GM23338 (cell line): Measurements from ENCODE around the gene NPAS3. TPM values are rescaled to one million over a fixed set of nuclear protein-coding genes. Genes with fewer than 3 reads are reported as not detected.
A peak's percentile ranks its signal among the peaks of the same experiment; 100 is the strongest.

ENCODE experiments used
- ATAC-seq: fragments of 200-7000 bp; cut with Tn5 transposase; 3 replicates; pipeline ENCODE4 v1.9.1; 2020
- DNase-seq: peaks from one replicate; pipeline ENCODE4 v3.0.0-alpha.2; 2015; ENCODE audit warnings: low spot score
- H2AFZ ChIP-seq: fragments of 200-600 bp; sonication (generic); 2 replicates; pipeline ENCODE4 v1.8.0; 2016; ENCODE audit warnings: antibody characterized with exemption, mild to moderate bottlenecking, moderate library complexity
- H3F3A ChIP-seq: fragments of 200-600 bp; sonication (generic); replicated peaks from 2 replicates; pipeline ENCODE4 v1.8.0; 2017; ENCODE audit warnings: antibody characterized with exemption, mixed run types, low read depth
- H3K27ac ChIP-seq: fragments of 200-600 bp; sonication (generic); 2 replicates; pipeline ENCODE4 v1.6.1; 2016; ENCODE audit warnings: low read depth
- H3K27me3 ChIP-seq: fragments of 200-600 bp; sonication (generic); 2 replicates; pipeline ENCODE4 v1.8.0; 2016; ENCODE audit warnings: mild to moderate bottlenecking, mixed run types, moderate library complexity; ENCODE audit not compliant: insufficient read depth
- H3K36me3 ChIP-seq: fragments of 200-600 bp; sonication (generic); 2 replicates; pipeline ENCODE4 v1.8.0; 2016; ENCODE audit warnings: mild to moderate bottlenecking; ENCODE audit not compliant: insufficient read depth
- H3K4me1 ChIP-seq: fragments of 200-600 bp; sonication (generic); 2 replicates; pipeline ENCODE4 v1.8.0; 2016; ENCODE audit warnings: mild to moderate bottlenecking, moderate library complexity; ENCODE audit not compliant: insufficient read depth
- H3K4me2 ChIP-seq: fragments of 200-600 bp; sonication (generic); 2 replicates; pipeline ENCODE4 v1.7.1; 2017; ENCODE audit warnings: mixed run types
- H3K4me3 ChIP-seq: fragments of 200-600 bp; sonication (generic); 2 replicates; pipeline ENCODE4 v1.6.1; 2016; ENCODE audit warnings: mixed run types
- H3K79me2 ChIP-seq: fragments of 200-600 bp; sonication (generic); replicated peaks from 2 replicates; pipeline ENCODE4 v1.8.0; 2017; ENCODE audit warnings: mild to moderate bottlenecking; ENCODE audit not compliant: insufficient read depth
- H3K9me2 ChIP-seq: fragments of 200-600 bp; sonication (generic); 2 replicates; pipeline ENCODE4 v1.8.0; 2017; ENCODE audit not compliant: insufficient read depth
- H4K20me1 ChIP-seq: fragments of 200-600 bp; sonication (generic); replicated peaks from 2 replicates; pipeline ENCODE4 v1.8.0; 2017; ENCODE audit warnings: mild to moderate bottlenecking; ENCODE audit not compliant: insufficient read depth
- H3K27ac Mint-ChIP-seq: 2 replicates; pipeline ENCODE4 v1.8.0; 2020; ENCODE audit warnings: inconsistent platforms, mild to moderate bottlenecking, moderate library complexity, mixed read lengths
- H3K27me3 Mint-ChIP-seq: 3 replicates; pipeline ENCODE4 v1.8.0; 2022; ENCODE audit warnings: low read depth, mild to moderate bottlenecking, moderate library complexity, mixed read lengths, inconsistent platforms; ENCODE audit not compliant: insufficient read depth, poor library complexity
- H3K36me3 Mint-ChIP-seq: 3 replicates; pipeline ENCODE4 v1.8.0; 2021; ENCODE audit warnings: low read depth, mild to moderate bottlenecking, inconsistent platforms, moderate library complexity, mixed read lengths
- H3K4me1 Mint-ChIP-seq: 3 replicates; pipeline ENCODE4 v1.8.0; 2020; ENCODE audit warnings: mild to moderate bottlenecking, inconsistent platforms, mixed read lengths
- H3K4me3 Mint-ChIP-seq: 3 replicates; pipeline ENCODE4 v1.8.0; 2021; ENCODE audit warnings: moderate library complexity, mild to moderate bottlenecking, inconsistent platforms, mixed read lengths
- H3K9me3 Mint-ChIP-seq: 3 replicates; pipeline ENCODE4 v1.8.0; 2020; ENCODE audit warnings: moderate library complexity, mild to moderate bottlenecking, inconsistent platforms, mixed read lengths
- CREB1 ChIP-seq: fragments of 250-450 bp; sonication (Bioruptor Pico); IDR thresholded peaks from 2 replicates; pipeline ENCODE4 v1.5.0; 2020; ENCODE audit warnings: low read depth, mild to moderate bottlenecking, moderate library complexity
- ETS1 ChIP-seq: IDR thresholded peaks from 2 replicates; pipeline ENCODE4 v1.6.1; 2016; ENCODE audit warnings: antibody characterized with exemption
- EZH2phosphoT487 ChIP-seq: fragments of 200-600 bp; sonication (generic); IDR thresholded peaks from one replicate; pipeline ENCODE4 v1.8.1; 2018; ENCODE audit warnings: antibody characterized with exemption; ENCODE audit not compliant: unreplicated experiment
- JUNB ChIP-seq: IDR thresholded peaks from one replicate; pipeline ENCODE4 v1.6.1; 2016; ENCODE audit warnings: antibody characterized with exemption; ENCODE audit not compliant: unreplicated experiment
- NANOG ChIP-seq: IDR thresholded peaks from 2 replicates; pipeline ENCODE4 v1.6.1; 2016; ENCODE audit warnings: antibody characterized with exemption, borderline replicate concordance
- POLR2AphosphoS5 ChIP-seq: IDR thresholded peaks from 2 replicates; pipeline ENCODE4 v1.6.1; 2016; ENCODE audit warnings: antibody characterized with exemption, low read depth
- STAT1 ChIP-seq: IDR thresholded peaks from one replicate; pipeline ENCODE4 v1.6.1; 2016; ENCODE audit warnings: antibody characterized with exemption; ENCODE audit not compliant: unreplicated experiment
- ZNF114 ChIP-seq: fragments of 250-450 bp; sonication (Bioruptor Pico); IDR thresholded peaks from 2 replicates; pipeline ENCODE4 v1.5.0; 2020; ENCODE audit warnings: mild to moderate bottlenecking, moderate library complexity
- ZNF331 ChIP-seq: fragments of 250-450 bp; sonication (Bioruptor Pico); IDR thresholded peaks from 2 replicates; pipeline ENCODE4 v1.5.0; 2020; ENCODE audit warnings: low read depth, mild to moderate bottlenecking, moderate library complexity
- polyA plus RNA-seq: library from polyadenylated mRNA; unstranded; fragments of >200 nt; fragmentation: Nextera tagmentation; extraction: Ambion mirVana; gene quantifications from 2 replicates; pipeline ENCODE4 v1.2.1, GENCODE V29; 2016
- total RNA-seq: library from RNA; depleted of rRNA; stranded (reverse); fragments of >200 nt; shearing (Covaris generic); gene quantifications from 2 replicates; pipeline ENCODE4 v1.2.3, GENCODE V29; 2014
- TF ChIP-seq, protein P1 (sequence below): IDR thresholded peaks from one replicate; pipeline ENCODE4 v1.6.1; 2018; ENCODE audit warnings: antibody characterized with exemption; ENCODE audit not compliant: unreplicated experiment
- TF ChIP-seq, protein P2 (sequence below), 2 experiments: fragments of 200-600 bp in 1 of 2; sonication (generic) in 1 of 2; conservative IDR thresholded peaks; 2 replicates each; pipeline versions ENCODE4 v1.5.1 to v1.6.1; 2016 to 2017; ENCODE audit warnings: antibody characterized with exemption in 2 of 2, low read depth in 2 of 2, mild to moderate bottlenecking in 2 of 2, moderate library complexity in 1 of 2

NPAS3 gene
- total and polyA plus RNA-seq, 2 experiments from 2014 or later, result 0.17 to 0.19 TPM

- Mint-ChIP-seq H3K4me3 (no peak overlapping the region), H3K36me3 (no peaks in the 10 kb centered on the region; the same call in 2 of the 3 replicates), H3K27me3 (no peaks in the 10 kb centered on the region), H3K27ac (0 out of 2 replicates have a peak overlapping the region, but pooled peaks have one; percentile 64), H3K9me3 (0 out of 3 replicates have a peak, but pooled peaks cover 5% of the 10 kb centered on the region), H3K4me1 (peaks cover 4% of the 10 kb centered on the region)
- H3K4me2 ChIP-seq, result no peak overlapping the region
- H3K9me2 ChIP-seq, result no peaks in the 10 kb centered on the region
- no peaks in the 10 kb centered on the region for H3K4me1 ChIP-seq
- H3F3A ChIP-seq, result no peaks in the 10 kb centered on the region
- TF ChIP-seq POLR2AphosphoS5 (no peak), JUNB (no peak), ZNF331 (CRISPR knock-in tag) (no peak), NANOG (no peak), STAT1 (no peak), EZH2phosphoT487 (no peak), ZNF114 (CRISPR knock-in tag) (no peak), CREB1 (CRISPR knock-in tag) (no peak), ETS1 (no peak)
- TF ChIP-seq, protein P1, sequence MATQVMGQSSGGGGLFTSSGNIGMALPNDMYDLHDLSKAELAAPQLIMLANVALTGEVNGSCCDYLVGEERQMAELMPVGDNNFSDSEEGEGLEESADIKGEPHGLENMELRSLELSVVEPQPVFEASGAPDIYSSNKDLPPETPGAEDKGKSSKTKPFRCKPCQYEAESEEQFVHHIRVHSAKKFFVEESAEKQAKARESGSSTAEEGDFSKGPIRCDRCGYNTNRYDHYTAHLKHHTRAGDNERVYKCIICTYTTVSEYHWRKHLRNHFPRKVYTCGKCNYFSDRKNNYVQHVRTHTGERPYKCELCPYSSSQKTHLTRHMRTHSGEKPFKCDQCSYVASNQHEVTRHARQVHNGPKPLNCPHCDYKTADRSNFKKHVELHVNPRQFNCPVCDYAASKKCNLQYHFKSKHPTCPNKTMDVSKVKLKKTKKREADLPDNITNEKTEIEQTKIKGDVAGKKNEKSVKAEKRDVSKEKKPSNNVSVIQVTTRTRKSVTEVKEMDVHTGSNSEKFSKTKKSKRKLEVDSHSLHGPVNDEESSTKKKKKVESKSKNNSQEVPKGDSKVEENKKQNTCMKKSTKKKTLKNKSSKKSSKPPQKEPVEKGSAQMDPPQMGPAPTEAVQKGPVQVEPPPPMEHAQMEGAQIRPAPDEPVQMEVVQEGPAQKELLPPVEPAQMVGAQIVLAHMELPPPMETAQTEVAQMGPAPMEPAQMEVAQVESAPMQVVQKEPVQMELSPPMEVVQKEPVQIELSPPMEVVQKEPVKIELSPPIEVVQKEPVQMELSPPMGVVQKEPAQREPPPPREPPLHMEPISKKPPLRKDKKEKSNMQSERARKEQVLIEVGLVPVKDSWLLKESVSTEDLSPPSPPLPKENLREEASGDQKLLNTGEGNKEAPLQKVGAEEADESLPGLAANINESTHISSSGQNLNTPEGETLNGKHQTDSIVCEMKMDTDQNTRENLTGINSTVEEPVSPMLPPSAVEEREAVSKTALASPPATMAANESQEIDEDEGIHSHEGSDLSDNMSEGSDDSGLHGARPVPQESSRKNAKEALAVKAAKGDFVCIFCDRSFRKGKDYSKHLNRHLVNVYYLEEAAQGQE, result no peak
- TF ChIP-seq, protein P2, sequence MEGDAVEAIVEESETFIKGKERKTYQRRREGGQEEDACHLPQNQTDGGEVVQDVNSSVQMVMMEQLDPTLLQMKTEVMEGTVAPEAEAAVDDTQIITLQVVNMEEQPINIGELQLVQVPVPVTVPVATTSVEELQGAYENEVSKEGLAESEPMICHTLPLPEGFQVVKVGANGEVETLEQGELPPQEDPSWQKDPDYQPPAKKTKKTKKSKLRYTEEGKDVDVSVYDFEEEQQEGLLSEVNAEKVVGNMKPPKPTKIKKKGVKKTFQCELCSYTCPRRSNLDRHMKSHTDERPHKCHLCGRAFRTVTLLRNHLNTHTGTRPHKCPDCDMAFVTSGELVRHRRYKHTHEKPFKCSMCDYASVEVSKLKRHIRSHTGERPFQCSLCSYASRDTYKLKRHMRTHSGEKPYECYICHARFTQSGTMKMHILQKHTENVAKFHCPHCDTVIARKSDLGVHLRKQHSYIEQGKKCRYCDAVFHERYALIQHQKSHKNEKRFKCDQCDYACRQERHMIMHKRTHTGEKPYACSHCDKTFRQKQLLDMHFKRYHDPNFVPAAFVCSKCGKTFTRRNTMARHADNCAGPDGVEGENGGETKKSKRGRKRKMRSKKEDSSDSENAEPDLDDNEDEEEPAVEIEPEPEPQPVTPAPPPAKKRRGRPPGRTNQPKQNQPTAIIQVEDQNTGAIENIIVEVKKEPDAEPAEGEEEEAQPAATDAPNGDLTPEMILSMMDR (conservative IDR thresholded peaks at IDR 0.05; ENCODE audit: low read depth in 2 of 2), result no peak
- no peaks in the 10 kb centered on the region for H3K27me3 ChIP-seq
- H3K4me3 ChIP-seq, result no peak overlapping the region
- H4K20me1 ChIP-seq, result no peaks in the 10 kb centered on the region
- no peak overlapping the region for H2AFZ ChIP-seq
- no peak overlapping the region for H3K27ac ChIP-seq
- H3K79me2 ChIP-seq, result no peaks in the 10 kb centered on the region
- 0 out of 2 replicates have a peak, but pooled peaks cover under 1% of the 10 kb centered on the region for H3K36me3 ChIP-seq
- no peak for DNase-seq
- no peak for ATAC-seq
Observed at GRCh38 chr14:33331176-33331949, 392.7 kb downstream of the NPAS3 start.
